ENCODE data around the gene CATSPERD.
"Not testable (repeated sequence)": the region's sequence is repeated elsewhere in the genome, so short reads cannot be mapped to it uniquely, and the experiment has no call there.

The CATSPERD gene

GRCh38 chr19:5680437-5681368 is 39.7 kb upstream of the CATSPERD start, which contains the start of the genes HSD11B1L and MICOS13:
Gene HSD11B1L (plus strand): TSS chr19:5681027. CDS start chr19:5684833, 3,806 bp downstream.
Gene MICOS13 (minus strand): TSS chr19:5680516. CDS start chr19:5680486, 30 bp downstream.
- Mint-ChIP-seq H3K4me1 (ENCODE audit: low read depth) (peaks cover 22% of the 10 kb centered on the region), H3K4me3 (peak within 1 kb of the TSS; percentile 92), H3K9me3 (no peaks in the 10 kb centered on the region), H3K27me3 (peaks cover 11% of the 10 kb centered on the region), H3K36me3 (ENCODE audit: low read depth) (peaks cover 32% of the 10 kb centered on the region), H3K27ac (peak within 1 kb of the TSS; percentile 89)
- intact Hi-C loops (cut with micrococcal nuclease) = loop anchor here (1.0 to 2.0 kb wide), 2 partner anchors 40 to 58 kb away; partner anchors contain the start of genes CATSPERD, LONP1, SAFB and SAFB2

GRCh38 chr19:5681391-5682106 is 38.9 kb upstream of the CATSPERD start:
- Mint-ChIP-seq H3K4me3 (peak overlapping the region; percentile 92), H3K27ac (peak overlapping the region; percentile 89), H3K36me3 (ENCODE audit: low read depth) (peaks cover 26% of the 10 kb centered on the region), H3K4me1 (ENCODE audit: low read depth) (peaks cover 28% of the 10 kb centered on the region), H3K9me3 (no peaks in the 10 kb centered on the region), H3K27me3 (peaks cover 11% of the 10 kb centered on the region)
- intact Hi-C loops (cut with micrococcal nuclease) = loop anchor here (2.0 kb wide), 1 partner anchor 59 kb away; the partner anchor contains the start of genes SAFB and SAFB2

GRCh38 chr19:5682107-5682482 is 38.3 kb upstream of the CATSPERD start:
- peaks cover 11% of the 10 kb centered on the region for H3K27me3 Mint-ChIP-seq
- peaks cover 24% of the 10 kb centered on the region for H3K36me3 Mint-ChIP-seq (ENCODE audit: low read depth)
- H3K4me3 Mint-ChIP-seq = no peak overlapping the region
- H3K9me3 Mint-ChIP-seq = no peaks in the 10 kb centered on the region
- no peak overlapping the region for H3K27ac Mint-ChIP-seq
- peaks cover 30% of the 10 kb centered on the region for H3K4me1 Mint-ChIP-seq (ENCODE audit: low read depth)
- intact Hi-C loops (cut with micrococcal nuclease) = no loop called here

- Mint-ChIP-seq H3K36me3 (ENCODE audit: low read depth) (peaks cover 12% of the 10 kb centered on the region), H3K4me1 (ENCODE audit: low read depth) (peaks cover 37% of the 10 kb centered on the region), H3K27me3 (peaks cover 11% of the 10 kb centered on the region), H3K4me3 (no peak overlapping the region), H3K9me3 (no peaks in the 10 kb centered on the region), H3K27ac (no peak overlapping the region)
- intact Hi-C loops (cut with micrococcal nuclease) = no loop called here
Observed at GRCh38 chr19:5683177-5683886, 37.1 kb upstream of the CATSPERD start.

GRCh38 chr19:5684694-5685430 is 35.6 kb upstream of the CATSPERD start:
- peaks cover 29% of the 10 kb centered on the region for H3K4me1 Mint-ChIP-seq (ENCODE audit: low read depth)
- H3K27me3 Mint-ChIP-seq = peaks cover 11% of the 10 kb centered on the region
- no peak overlapping the region for H3K4me3 Mint-ChIP-seq
- H3K27ac Mint-ChIP-seq = no peak overlapping the region
- intact Hi-C loops (cut with micrococcal nuclease) = loop anchor here (5.0 kb wide), 1 partner anchor 107 kb away; the partner anchor contains the start of gene DUS3L
- H3K9me3 Mint-ChIP-seq = no peaks in the 10 kb centered on the region
- peaks cover 10% of the 10 kb centered on the region for H3K36me3 Mint-ChIP-seq (ENCODE audit: low read depth)

- peak overlapping the region; percentile 81 for H3K4me3 Mint-ChIP-seq
- peaks cover 37% of the 10 kb centered on the region for H3K4me1 Mint-ChIP-seq (ENCODE audit: low read depth)
- intact Hi-C loops (cut with micrococcal nuclease) = loop anchor here (5.0 kb wide), 1 partner anchor 106 kb away; the partner anchor contains the start of gene DUS3L
- peaks cover 12% of the 10 kb centered on the region for H3K36me3 Mint-ChIP-seq (ENCODE audit: low read depth)
- peaks cover 10% of the 10 kb centered on the region for H3K27me3 Mint-ChIP-seq
- no peaks in the 10 kb centered on the region for H3K9me3 Mint-ChIP-seq
- peak overlapping the region; percentile 87 for H3K27ac Mint-ChIP-seq
Observed at GRCh38 chr19:5686326-5686646, 34.2 kb upstream of the CATSPERD start.

- Mint-ChIP-seq H3K9me3 (no peaks in the 10 kb centered on the region), H3K4me3 (peak overlapping the region; percentile 81), H3K4me1 (ENCODE audit: low read depth) (peaks cover 36% of the 10 kb centered on the region), H3K36me3 (ENCODE audit: low read depth) (peaks cover 18% of the 10 kb centered on the region), H3K27ac (peak overlapping the region; percentile 87), H3K27me3 (peaks cover 5% of the 10 kb centered on the region)
- intact Hi-C loops (cut with micrococcal nuclease) = loop anchor here (5.0 kb wide), 1 partner anchor 105 kb away; the partner anchor contains the start of gene DUS3L
Observed at GRCh38 chr19:5686647-5687359, 33.6 kb upstream of the CATSPERD start.

GRCh38 chr19:5687360-5688198 is 32.9 kb upstream of the CATSPERD start:
- H3K4me1 Mint-ChIP-seq (ENCODE audit: low read depth) = peaks cover 40% of the 10 kb centered on the region
- H3K27me3 Mint-ChIP-seq = no peaks in the 10 kb centered on the region
- H3K4me3 Mint-ChIP-seq = peak overlapping the region; percentile 81
- intact Hi-C loops (cut with micrococcal nuclease) = loop anchor here (5.0 kb wide), 1 partner anchor 105 kb away; the partner anchor contains the start of gene DUS3L
- H3K36me3 Mint-ChIP-seq (ENCODE audit: low read depth) = peaks cover 25% of the 10 kb centered on the region
- no peaks in the 10 kb centered on the region for H3K9me3 Mint-ChIP-seq
- H3K27ac Mint-ChIP-seq = peak overlapping the region; percentile 87

GRCh38 chr19:5688262-5688881 is 32.1 kb upstream of the CATSPERD start:
- H3K27me3 Mint-ChIP-seq, H3K9me3 Mint-ChIP-seq, H3K4me3 Mint-ChIP-seq: not testable (repeated sequence)
- peaks cover 43% of the 10 kb centered on the region for H3K4me1 Mint-ChIP-seq (ENCODE audit: low read depth)
- H3K27ac Mint-ChIP-seq = peak overlapping the region; percentile 87
- peaks cover 33% of the 10 kb centered on the region for H3K36me3 Mint-ChIP-seq (ENCODE audit: low read depth)
- intact Hi-C loops (cut with micrococcal nuclease) = loop anchor here (5.0 kb wide), 1 partner anchor 104 kb away; the partner anchor contains the start of gene DUS3L

GRCh38 chr19:5690125-5690954 is 30.1 kb upstream of the CATSPERD start, which contains the start of gene RPL36:
Gene RPL36 (plus strand): TSS chr19:5690295. CDS start chr19:5690508, 213 bp downstream.
- intact Hi-C loops (cut with micrococcal nuclease) = loop anchor here (1.0 to 2.0 kb wide), 2 partner anchors 30 to 68 kb away; partner anchors contain the start of genes CATSPERD, LONP1, SAFB and SAFB2
- peak within 1 kb of the TSS; percentile 98 for H3K27ac Mint-ChIP-seq
- H3K4me3 Mint-ChIP-seq = peak within 1 kb of the TSS; percentile 96
- peaks cover 53% of the 10 kb centered on the region for H3K36me3 Mint-ChIP-seq (ENCODE audit: low read depth)
- peaks cover 54% of the 10 kb centered on the region for H3K4me1 Mint-ChIP-seq (ENCODE audit: low read depth)
- H3K9me3 Mint-ChIP-seq = no peaks in the 10 kb centered on the region
- no peaks in the 10 kb centered on the region for H3K27me3 Mint-ChIP-seq

Data from dendritic cell treated with granulocyte-macrophage colony-stimulating factor and Interleukin-4, amounts not matched to agents 40 ng/mL and 50 ng/mL, for 4 days (primary cell).